ENCODE results near the gene OR2Z1.
"Not testable (repeated sequence)": the region's sequence is repeated elsewhere in the genome, so short reads cannot be mapped to it uniquely, and the experiment has no call there.

OR2Z1 gene

GRCh38 chr19:8705304-8705703 is 16.1 kb upstream of the OR2Z1 start:
- DNase-seq = not testable (repeated sequence)

- no peak for DNase-seq
These were observed 15.7 kb upstream of the OR2Z1 start for GRCh38 chr19:8705742-8706141.

DNA sequence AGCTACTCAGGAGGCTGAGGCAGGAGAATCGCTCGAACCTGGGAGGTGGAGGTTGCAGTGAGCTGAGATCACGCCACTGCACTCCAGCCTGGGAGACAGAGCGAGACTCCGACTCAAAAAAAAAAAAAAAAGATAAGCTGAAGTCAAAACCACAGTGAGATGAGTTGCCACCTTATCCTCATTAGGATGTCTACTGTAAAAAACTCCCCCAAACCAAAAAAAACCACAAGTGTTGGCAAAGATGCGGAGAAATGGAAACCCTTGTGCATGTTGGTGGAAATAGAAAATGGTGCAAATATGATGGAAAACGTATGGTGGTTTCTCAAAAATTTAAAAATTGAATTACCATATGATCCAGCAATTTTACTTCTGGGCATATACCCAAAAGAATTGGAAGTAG is 11.1 kb upstream of the OR2Z1 start:
- DNase-seq = not testable (repeated sequence)

- DNase-seq = no peak
These were observed 598 bp downstream of the OR2Z1 start for GRCh38 chr19:8722032-8722431.

DNA sequence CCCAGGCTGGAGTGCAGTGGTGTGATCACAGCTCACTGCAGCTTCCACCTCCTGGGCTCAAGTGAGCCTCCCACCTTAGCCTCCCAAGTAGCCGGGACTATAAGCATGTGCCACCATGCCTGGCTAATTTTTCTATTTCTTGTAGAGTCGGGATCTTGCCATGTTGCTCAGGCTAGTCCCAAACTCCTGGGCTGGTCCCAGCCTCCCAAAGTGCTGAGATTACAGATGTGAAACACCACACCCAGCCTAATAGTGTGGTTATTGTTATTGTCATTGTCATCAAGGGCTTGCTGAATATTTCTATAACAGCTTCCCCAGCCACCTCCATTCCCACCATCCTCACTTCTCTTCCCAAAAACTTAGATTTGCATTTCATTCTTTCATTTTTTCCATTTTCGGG is 2.8 kb downstream of the OR2Z1 start:
- DNase-seq = no peak

- DNase-seq = no peak
These were observed 10.2 kb downstream of the OR2Z1 start for GRCh38 chr19:8731428-8732169.

- no peak for DNase-seq
These were observed 16.9 kb downstream of the OR2Z1 start for GRCh38 chr19:8738377-8738776.

GRCh38 chr19:8739291-8740065 is 18.0 kb downstream of the OR2Z1 start:
- not testable (repeated sequence) for DNase-seq

GRCh38 chr19:8767257-8767656 is 45.8 kb downstream of the OR2Z1 start:
- not testable (repeated sequence) for DNase-seq

DNA sequence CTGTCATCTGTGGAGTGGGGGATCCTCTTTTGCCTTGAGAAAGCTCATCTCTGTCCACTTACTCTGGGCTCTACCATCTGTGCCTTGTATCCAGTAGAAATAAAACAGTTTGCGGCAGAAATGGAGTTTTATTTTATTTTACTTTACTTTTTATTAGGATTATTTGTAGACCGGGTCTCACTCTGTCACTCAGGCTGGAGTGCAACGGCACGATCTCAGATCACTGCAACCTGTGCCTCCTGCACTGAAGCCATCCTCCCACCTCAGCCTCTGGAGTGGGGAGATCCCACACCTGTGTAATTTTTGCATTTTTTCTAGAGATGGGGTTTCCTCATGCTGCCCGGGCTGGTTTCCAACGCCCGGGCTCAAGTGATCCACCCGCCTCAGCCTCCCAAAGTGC is 47.8 kb downstream of the OR2Z1 start:
- not testable (repeated sequence) for DNase-seq

GRCh38 chr19:8773587-8773986 is 52.2 kb downstream of the OR2Z1 start:
- not testable (repeated sequence) for DNase-seq

Measured in NCI-H1436 (cell line).